Measurements from ENCODE around the gene CDC45.

The CDC45 gene

DNA sequence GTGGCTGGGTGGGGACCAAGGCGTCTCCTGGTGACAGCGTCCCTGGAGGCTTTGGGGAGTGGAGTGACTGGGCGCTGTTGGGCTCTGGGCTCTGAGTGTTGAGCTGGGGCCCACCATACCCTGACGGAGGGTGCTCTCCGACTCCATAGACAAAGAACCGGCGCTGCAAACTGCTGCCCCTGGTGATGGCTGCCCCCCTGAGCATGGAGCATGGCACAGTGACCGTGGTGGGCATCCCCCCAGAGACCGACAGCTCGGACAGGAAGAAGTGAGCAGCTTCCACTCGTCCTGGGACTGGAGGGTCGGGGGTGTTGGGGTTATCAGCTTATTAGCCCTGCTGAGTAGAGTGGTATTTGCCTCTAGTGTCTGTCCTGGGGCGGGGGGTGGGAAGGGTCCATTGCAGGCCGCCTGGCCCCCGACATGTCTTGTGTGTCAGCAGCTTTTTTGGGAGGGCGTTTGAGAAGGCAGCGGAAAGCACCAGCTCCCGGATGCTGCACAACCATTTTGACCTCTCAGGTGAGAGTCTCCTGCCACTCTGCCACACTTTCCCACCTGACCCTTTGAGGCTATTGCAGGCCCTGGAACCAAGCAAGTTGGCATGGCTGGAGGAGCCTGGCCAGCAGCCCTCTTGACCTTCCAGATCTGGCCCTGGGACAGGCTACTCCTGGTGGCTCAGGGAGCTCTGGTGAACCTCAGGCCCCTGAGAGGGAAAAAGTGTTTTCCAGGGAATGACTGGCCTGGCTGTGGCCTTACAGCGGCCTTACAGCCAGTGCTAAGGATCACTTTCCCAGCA lies 36.9 kb downstream of the CDC45 start:
- DNase-seq (ENCODE audit: low spot score): no peak

GRCh38 chr22:19517171-19517500 lies 37.4 kb downstream of the CDC45 start:
- DNase-seq (ENCODE audit: low spot score): no peak

DNA sequence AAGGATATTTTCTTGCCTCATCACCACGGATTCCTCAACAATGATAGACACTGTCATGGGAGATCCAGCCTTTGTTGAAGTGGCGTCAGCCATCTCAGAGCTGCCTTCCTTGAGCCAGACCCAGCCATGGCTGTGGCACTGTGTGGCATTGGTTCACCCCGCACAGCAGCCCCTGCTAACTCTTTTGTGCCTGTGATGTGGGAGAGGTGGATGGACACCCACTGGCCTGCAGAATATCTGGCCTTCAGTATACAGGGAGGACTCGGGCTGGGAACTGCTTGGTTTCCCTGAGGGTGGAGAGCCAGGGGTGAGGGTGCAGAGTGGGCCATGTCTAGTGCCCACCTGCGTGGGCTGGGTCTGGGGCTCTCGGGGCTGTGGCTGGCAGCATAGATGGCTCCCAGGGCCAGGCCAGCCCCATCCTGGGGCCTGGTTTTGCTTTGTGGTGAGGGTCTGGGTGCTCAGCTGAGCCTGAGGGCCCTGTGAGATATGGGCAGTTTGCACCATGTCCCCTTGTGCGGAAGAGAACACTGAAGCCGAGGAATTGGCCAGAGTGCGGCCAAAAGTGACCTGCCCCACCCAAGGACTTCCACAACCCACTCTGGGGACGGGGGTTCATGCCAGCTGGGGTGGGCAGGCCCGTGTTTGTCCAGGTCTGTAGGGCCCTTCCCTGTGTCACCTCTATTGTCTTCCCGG lies 38.3 kb downstream of the CDC45 start:
- no peak for DNase-seq (ENCODE audit: low spot score)

DNA sequence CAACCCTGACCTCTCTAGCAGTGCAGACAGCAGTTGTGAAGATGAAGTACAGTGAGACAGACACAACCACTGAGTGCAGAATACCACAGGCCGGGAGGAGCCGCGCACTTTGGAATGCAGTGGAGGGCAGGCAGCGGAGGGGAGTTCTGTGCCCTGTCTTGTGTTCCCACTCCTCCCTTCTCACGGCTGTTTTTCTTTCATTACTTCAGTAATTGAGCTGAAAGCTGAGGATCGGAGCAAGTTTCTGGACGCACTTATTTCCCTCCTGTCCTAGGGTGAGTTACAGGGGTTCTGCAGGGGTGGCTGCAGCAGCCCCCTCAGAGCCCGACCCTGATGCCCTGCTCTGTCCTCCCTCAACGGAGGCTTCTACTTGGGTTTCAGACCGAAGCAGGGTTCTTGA lies 38.9 kb downstream of the CDC45 start:
- no peak for DNase-seq (ENCODE audit: low spot score)

- DNase-seq (ENCODE audit: low spot score): no peak
Observed at GRCh38 chr22:19519041-19519926, 39.6 kb downstream of the CDC45 start.

DNA sequence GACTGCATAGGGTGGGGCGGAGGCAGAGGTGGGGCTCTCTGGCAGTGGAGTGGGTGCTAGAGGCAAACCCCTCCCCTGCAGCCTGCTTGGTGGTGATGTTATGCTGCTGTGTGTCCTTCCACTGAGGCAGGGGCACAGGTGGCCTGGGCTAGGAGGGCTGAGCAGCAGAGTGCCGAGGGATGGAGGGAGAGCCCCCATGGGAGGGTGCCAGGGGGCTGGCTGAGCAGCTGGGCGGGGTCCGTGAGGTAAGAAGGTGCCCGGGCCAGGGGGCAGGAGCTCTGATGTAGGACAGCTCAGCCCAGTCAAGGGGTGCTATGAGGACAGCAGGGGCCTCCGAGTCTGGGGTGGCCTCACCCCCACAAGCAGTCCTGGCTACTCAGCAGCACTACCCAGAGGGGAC lies 40.3 kb downstream of the CDC45 start:
- no peak for DNase-seq (ENCODE audit: low spot score)

GRCh38 chr22:19520566-19521305 lies 41.0 kb downstream of the CDC45 start:
- no peak for DNase-seq (ENCODE audit: low spot score)

- DNase-seq (ENCODE audit: low spot score): no peak
Observed at GRCh38 chr22:19522190-19522880, 42.6 kb downstream of the CDC45 start.

- DNase-seq (ENCODE audit: low spot score): no peak
Observed at GRCh38 chr22:19522881-19523239, 43.1 kb downstream of the CDC45 start.

GRCh38 chr22:19523240-19524169 lies 43.8 kb downstream of the CDC45 start:
- peak; percentile 24 for DNase-seq (ENCODE audit: low spot score)

DNA sequence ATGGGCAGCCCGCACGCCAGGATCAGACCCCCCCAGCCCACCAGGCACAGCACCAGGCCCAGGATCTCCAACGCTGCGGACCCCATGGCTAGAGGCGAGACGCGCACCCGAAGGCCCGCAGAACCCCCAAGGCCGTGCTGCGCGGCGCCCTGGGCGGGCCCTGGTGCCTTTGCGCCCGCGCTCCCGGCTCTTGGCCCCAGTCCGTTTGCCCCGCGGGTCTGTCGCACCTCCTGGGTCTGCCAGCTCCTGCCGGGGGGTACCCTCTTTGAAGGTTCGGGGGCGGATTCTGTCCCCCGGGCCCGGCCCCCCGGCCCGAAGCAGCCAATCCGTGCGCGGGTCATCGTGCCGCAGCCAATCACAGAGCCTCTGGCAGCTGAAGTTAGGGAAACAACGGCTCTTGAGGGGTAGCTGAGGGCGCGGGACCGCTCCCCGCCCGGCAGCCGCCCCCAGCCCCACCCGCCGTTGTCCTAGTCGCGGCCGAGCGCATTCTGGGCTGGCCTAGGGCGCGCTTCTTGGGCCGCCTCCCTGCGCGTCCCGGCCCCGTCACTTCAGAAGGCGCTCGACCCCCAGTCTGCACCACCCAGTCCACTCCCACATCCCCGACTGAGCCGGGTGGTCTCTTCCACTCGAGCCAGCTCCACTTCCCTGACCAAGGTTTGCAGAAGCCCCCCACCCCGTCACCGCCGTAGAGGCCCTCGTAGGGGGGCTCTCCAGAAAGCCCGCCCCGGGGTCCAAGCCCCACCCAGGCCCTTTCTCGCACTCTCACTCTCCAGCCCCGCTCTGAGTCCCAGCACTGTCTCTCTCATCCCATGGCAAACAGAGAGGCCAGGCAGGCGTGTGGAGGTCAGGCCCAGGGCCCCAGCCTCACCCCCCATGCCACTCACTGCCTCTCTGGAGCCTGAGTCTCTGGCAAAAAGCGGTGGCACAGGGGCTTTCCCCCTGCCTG lies 44.7 kb downstream of the CDC45 start, which contains the start of gene CLDN5:
Gene CLDN5 (minus strand): TSS at position 241 of the 946 bp plus-strand sequence. CDS start 155 bp downstream, at position 86.
- DNase-seq (ENCODE audit: low spot score): peak; percentile 68

- DNase-seq (ENCODE audit: low spot score): no peak
Observed at GRCh38 chr22:19525116-19525660, 45.5 kb downstream of the CDC45 start.

DNA sequence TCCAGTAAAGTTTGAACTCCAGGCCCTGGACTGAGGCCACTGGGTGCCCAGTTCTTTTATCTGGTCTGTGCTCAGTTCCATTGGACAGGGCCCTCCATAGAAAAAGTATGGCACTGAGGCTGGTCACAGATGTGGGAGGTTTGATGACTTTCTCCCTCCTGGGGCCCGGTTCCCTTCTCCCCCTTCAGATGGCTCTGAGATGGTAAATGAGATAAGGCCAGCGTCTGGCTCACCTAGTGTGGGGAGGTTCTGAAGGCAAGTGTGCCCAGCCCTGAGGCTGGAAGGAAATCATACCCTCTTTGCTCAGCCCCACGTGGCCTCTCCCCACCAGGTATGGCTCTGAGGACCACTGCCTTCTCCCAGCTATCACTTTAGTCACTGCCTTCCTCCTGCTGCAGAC lies 45.9 kb downstream of the CDC45 start:
- no peak for DNase-seq (ENCODE audit: low spot score)

GRCh38 chr22:19526076-19526701 lies 46.5 kb downstream of the CDC45 start:
- no peak for DNase-seq (ENCODE audit: low spot score)

GRCh38 chr22:19526702-19527111 lies 47.0 kb downstream of the CDC45 start:
- no peak for DNase-seq (ENCODE audit: low spot score)

DNA sequence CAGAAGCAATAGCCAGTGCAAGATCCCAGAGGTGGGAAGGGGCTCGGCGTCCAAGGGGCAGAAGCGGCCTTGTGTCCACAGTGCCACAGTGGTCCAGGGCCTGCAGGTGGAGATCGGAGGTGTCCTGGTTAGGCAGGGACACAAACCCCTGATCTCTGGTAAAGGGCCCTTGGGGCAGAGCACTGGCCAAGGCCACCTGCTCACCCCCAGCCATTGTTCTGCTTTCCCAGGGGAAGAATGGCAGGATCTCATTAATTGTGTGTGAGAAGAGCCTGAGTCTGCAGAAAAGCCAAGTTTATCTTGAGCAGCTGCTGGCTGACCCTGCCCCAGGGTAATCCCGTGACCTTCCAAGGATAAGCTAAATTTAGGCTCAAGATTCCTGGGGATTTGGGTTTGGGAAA lies 47.6 kb downstream of the CDC45 start:
- no peak for DNase-seq (ENCODE audit: low spot score)

- no peak for DNase-seq (ENCODE audit: low spot score)
Observed at GRCh38 chr22:19527861-19528417, 48.2 kb downstream of the CDC45 start.

GRCh38 chr22:19529811-19530210 lies 50.1 kb downstream of the CDC45 start:
- DNase-seq (ENCODE audit: low spot score): no peak
